BLaER1 (cell line): ENCODE results near the gene ERICH6.

Experiments
- H3K27ac ChIP-seq: shearing (Covaris generic); formaldehyde crosslinking; 2 replicates; pipeline ENCODE4 v1.8.1; 2022
- H3K27me3 ChIP-seq: shearing (Covaris generic); formaldehyde crosslinking; 2 replicates; pipeline ENCODE4 v1.8.1; 2022
- H3K36me3 ChIP-seq: shearing (Covaris generic); formaldehyde crosslinking; 2 replicates; pipeline ENCODE4 v1.8.1; 2022
- H3K4me1 ChIP-seq: shearing (Covaris generic); formaldehyde crosslinking; 2 replicates; pipeline ENCODE4 v1.8.1; 2022
- H3K4me2 ChIP-seq: shearing (Covaris generic); formaldehyde crosslinking; 2 replicates; pipeline ENCODE4 v1.8.1; 2022
- H3K4me3 ChIP-seq: shearing (Covaris generic); formaldehyde crosslinking; 2 replicates; pipeline ENCODE4 v1.8.1; 2022
- H3K9ac ChIP-seq: shearing (Covaris generic); formaldehyde crosslinking; 2 replicates; pipeline ENCODE4 v1.8.1; 2022
- H3K9me3 ChIP-seq: shearing (Covaris generic); formaldehyde crosslinking; 2 replicates; pipeline ENCODE4 v1.8.1; 2022
- H4K20me1 ChIP-seq: shearing (Covaris generic); formaldehyde crosslinking; 2 replicates; pipeline ENCODE4 v1.8.1; 2022
- Cebpa-rat ChIP-seq: shearing (Covaris generic); IDR thresholded peaks from 2 replicates; pipeline ENCODE4 v1.8.1; 2022

The ERICH6 gene

DNA sequence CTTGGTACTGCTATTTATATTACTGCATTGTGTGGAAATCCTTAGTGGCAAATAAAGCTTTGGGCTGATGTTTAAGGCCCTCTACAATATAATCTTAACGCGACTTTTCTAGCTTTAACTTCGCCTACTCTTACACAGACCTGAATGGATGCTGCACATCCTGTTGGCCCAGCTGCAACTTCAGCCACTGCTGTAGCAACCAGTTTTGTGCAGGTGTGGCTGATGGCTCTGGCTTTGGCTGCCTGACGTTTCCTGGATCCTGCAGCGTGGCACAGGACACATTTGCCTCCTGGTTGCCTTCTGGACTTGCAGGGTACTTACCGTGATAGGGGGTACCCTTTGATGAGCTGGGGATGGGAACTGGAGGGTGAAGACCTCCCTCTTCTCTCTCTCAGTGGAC lies 20.2 kb upstream of the ERICH6 start:
- Histone ChIP-seq H3K27me3 (no peaks in the 10 kb centered on the region), H3K4me2 (peak overlapping the region; percentile 23; the same call in 1 of the 2 replicates), H3K36me3 (no peaks in the 10 kb centered on the region), H3K4me1 (peaks cover 15% of the 10 kb centered on the region), H3K9me3 (no peaks in the 10 kb centered on the region), H4K20me1 (no peaks in the 10 kb centered on the region), H3K27ac (no peak overlapping the region), H3K4me3 (no peak overlapping the region), H3K9ac (no peak overlapping the region)
- no peak for TF ChIP-seq Cebpa-rat

DNA sequence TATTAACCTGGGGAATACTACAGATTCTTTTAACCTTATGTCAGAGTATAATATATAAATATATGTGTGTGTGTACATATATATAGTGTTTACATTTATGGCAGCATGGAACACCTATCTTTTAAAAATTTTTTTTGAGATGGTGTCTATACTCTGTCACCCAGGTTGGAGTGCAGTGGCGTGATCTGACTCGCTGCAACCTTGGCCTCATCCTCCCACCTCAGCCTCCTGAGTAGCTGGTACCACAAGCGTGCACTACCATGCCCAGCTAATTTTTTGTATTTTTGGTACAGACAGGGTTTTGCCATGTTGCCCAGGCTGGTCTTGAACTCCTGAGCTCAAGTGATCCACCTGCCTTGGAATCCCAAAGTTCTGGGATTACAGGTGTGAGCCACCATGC lies 18.5 kb upstream of the ERICH6 start:
- Histone ChIP-seq H3K4me1 (peaks cover 15% of the 10 kb centered on the region), H3K4me2 (no peak overlapping the region)

DNA sequence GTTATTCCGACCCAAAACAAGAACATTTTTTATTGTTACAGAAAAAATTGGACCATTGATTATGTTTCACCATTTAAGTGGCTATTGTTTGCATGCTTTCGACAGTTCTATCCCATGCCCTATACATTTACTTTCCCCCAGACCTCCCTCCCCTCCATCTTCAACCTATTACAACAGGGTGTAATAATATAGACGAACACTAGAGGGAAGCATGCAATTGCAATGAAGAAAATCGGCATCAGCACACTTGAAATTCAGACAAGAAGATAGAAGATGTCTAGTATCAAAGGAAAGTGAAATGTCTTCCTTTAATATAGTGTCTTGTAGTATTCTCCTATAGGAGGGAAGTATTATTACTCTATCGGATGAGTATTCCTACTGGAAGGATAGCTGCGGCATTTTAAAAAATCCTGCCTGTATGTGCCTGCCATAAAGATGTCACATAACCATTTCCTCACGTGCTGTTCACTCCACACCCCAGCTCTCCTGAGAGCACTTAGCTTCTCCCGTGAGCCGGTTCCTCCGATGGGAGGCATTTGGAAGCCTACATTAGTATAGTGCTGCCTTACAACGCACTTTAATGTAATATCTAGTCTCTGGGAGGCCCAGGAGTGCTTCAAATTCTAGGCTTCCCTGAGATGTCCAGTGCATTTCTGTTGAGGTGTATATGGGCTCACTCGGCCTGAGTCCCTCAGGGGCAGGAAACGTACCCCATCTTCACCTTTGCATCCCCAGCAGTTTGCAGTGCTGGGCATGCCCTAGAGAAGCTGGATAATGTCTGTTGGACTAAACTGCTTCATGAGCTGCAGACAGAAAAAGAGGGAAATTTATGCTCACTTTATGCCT lies 17.8 kb upstream of the ERICH6 start:
- no peak overlapping the region for H3K4me3 ChIP-seq
- no peak overlapping the region for H3K9ac ChIP-seq
- H3K4me1 ChIP-seq, result peaks cover 15% of the 10 kb centered on the region
- H3K9me3 ChIP-seq, result no peaks in the 10 kb centered on the region
- H3K4me2 ChIP-seq, result no peak overlapping the region; the same call in 1 of the 2 replicates
- no peak for TF ChIP-seq Cebpa-rat
- H3K36me3 ChIP-seq, result no peaks in the 10 kb centered on the region
- H3K27me3 ChIP-seq, result no peaks in the 10 kb centered on the region
- H3K27ac ChIP-seq, result no peak overlapping the region
- H4K20me1 ChIP-seq, result no peaks in the 10 kb centered on the region

More for the DNA sequence above, 18.5 kb upstream of the ERICH6 start:
- Histone ChIP-seq H3K27me3 (no peaks in the 10 kb centered on the region), H3K27ac (no peak overlapping the region), H3K4me3 (no peak overlapping the region), H3K36me3 (no peaks in the 10 kb centered on the region), H3K9ac (no peak overlapping the region), H3K9me3 (no peaks in the 10 kb centered on the region), H4K20me1 (no peaks in the 10 kb centered on the region)
- no peak for TF ChIP-seq Cebpa-rat

DNA sequence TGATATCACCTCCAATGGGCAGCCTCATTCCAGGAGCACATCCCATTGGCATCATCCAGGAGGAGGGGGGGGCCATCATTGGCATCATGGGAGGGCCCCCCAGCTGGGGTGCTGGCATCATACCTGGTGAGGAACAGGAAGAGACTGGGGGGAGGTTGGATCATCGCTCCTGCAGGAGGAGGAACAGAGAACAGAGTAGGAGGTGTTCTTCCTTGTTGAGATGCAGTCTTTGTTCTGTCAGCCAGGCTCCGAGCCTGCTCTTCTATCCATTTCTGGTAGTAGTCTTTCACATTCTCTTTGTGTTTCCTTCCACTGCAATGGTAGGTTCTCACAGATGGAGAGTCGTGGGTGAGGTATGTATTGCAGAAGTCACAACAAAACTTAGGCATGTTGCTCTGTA lies 16.7 kb upstream of the ERICH6 start:
- H3K9me3 ChIP-seq, result no peaks in the 10 kb centered on the region
- H3K4me3 ChIP-seq, result no peak overlapping the region
- H3K27ac ChIP-seq, result no peak overlapping the region
- no peak for TF ChIP-seq Cebpa-rat
- H3K36me3 ChIP-seq, result no peaks in the 10 kb centered on the region
- H3K4me2 ChIP-seq, result no peak overlapping the region
- no peak overlapping the region for H3K9ac ChIP-seq
- peaks cover 15% of the 10 kb centered on the region for H3K4me1 ChIP-seq
- H3K27me3 ChIP-seq, result no peaks in the 10 kb centered on the region
- H4K20me1 ChIP-seq, result no peaks in the 10 kb centered on the region

DNA sequence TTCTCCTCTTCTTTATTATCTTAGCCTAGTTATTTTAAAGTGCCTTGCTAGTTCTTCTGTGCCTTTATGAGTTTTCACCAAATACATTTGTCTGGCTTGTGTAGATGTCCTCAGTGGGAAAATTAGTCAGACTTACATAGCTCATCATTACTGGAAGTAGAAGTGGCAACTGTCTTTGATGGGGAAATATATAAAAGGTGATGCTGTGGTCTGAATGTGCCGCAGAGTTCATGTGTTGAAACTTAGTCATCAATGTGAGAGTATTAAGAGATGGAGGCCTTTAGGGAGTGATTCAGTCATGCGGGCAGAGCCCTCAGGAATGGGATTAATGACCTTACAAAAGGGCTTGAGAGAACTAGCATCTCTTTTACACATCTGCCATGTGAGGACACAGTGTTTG lies 6.4 kb upstream of the ERICH6 start:
- H4K20me1 ChIP-seq, result no peaks in the 10 kb centered on the region
- no peak overlapping the region for H3K4me3 ChIP-seq
- H3K4me2 ChIP-seq, result no peak overlapping the region
- H3K36me3 ChIP-seq, result peaks cover 54% of the 10 kb centered on the region
- H3K4me1 ChIP-seq, result peaks cover 9% of the 10 kb centered on the region
- H3K9me3 ChIP-seq, result peaks cover 28% of the 10 kb centered on the region
- no peak overlapping the region for H3K9ac ChIP-seq
- TF ChIP-seq Cebpa-rat, result no peak
- H3K27ac ChIP-seq, result no peak overlapping the region
- no peaks in the 10 kb centered on the region for H3K27me3 ChIP-seq

DNA sequence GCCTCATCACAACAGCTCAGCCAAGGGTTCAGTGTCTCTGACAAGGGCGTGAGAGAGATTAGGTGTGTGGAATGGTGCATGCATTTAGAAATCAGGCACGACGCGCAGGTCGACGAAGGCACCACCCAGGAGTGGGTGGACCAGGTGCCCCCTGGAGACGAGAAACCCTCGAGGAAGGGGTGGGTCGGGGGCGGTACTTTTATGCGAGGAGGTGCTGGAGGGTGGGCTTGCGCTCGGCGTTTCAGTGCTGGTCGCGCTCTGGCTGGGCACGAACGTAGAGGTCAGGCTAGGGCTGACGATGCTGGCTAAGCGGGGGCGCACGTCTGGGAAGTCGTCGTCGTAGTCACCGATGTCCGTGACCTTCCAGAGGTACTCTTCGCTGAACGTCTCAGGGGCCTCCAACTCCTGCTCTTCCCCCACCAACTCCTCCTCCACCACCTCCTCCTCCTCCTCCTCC lies 393 bp downstream of the ERICH6 start:
- TF ChIP-seq Cebpa-rat, result no peak
- H4K20me1 ChIP-seq, result no peaks in the 10 kb centered on the region
- peak overlapping the region; percentile 80 for H3K9ac ChIP-seq
- H3K4me2 ChIP-seq, result peak overlapping the region; percentile 89
- H3K9me3 ChIP-seq, result peaks cover 7% of the 10 kb centered on the region; the same call in 1 of the 2 replicates
- H3K36me3 ChIP-seq, result peaks cover 7% of the 10 kb centered on the region
- H3K4me3 ChIP-seq, result peak overlapping the region; percentile 73
- H3K27me3 ChIP-seq, result no peaks in the 10 kb centered on the region
- peaks cover 23% of the 10 kb centered on the region for H3K4me1 ChIP-seq
- peak overlapping the region; percentile 74; the same call in 1 of the 2 replicates for H3K27ac ChIP-seq

DNA sequence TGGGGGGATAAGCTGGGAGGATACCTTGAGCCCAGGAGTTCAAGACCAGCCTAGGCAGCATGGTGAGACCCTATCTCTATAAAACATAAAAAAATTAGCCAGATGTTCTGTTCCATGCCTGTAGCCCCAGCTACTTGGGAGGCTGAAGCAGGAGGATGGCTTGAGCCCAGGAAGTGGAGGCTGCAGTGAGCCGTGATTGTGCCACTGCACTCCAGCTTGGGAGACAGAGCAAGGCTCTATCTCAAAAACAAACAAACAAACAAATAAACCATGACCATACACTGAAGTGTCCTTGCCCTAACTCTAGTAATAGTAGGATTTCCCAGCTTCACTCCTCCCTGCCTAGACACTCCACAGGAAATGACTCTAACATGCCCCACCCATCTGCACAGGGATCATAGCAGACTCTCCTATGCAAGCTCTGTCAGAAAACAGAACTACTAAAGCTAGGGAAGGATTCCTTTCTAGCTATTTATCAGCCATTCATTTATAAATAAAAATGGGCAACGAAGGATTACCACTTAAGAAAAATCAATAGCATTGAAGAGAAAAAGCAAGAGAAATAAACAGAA lies 4.6 kb downstream of the ERICH6 start:
- no peak for TF ChIP-seq Cebpa-rat
- Histone ChIP-seq H3K4me2 (no peak overlapping the region), H3K4me3 (no peak overlapping the region), H3K27me3 (no peaks in the 10 kb centered on the region), H3K27ac (no peak overlapping the region), H4K20me1 (no peaks in the 10 kb centered on the region), H3K9me3 (peaks cover 7% of the 10 kb centered on the region; the same call in 1 of the 2 replicates), H3K36me3 (no peaks in the 10 kb centered on the region), H3K4me1 (peaks cover 5% of the 10 kb centered on the region; the same call in 1 of the 2 replicates), H3K9ac (no peak overlapping the region)

DNA sequence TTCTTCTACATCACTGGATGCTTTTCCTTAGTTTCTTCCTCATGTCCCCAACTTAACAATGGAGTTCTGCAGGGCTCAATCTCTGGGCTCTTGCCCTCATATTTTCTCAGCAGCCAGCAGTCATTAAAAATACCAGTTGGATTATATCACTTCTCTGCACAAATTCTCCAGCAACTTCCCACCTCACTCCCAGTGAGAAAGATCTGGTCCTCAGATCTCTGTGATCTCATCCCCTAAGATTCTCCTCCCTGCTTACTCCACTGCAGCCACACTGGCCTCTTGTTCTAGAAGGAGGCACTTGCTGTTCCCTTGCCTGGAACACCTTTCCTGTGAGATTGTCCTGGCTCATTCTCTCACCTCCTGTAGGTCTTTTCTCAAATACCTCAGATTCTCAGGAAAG lies 6.1 kb downstream of the ERICH6 start:
- Histone ChIP-seq H3K27me3 (no peaks in the 10 kb centered on the region), H3K4me2 (no peak overlapping the region), H3K9me3 (peaks cover 22% of the 10 kb centered on the region), H3K27ac (no peak overlapping the region), H3K4me3 (no peak overlapping the region), H3K36me3 (no peaks in the 10 kb centered on the region), H3K9ac (no peak overlapping the region), H3K4me1 (no peaks in the 10 kb centered on the region), H4K20me1 (no peaks in the 10 kb centered on the region)
- TF ChIP-seq Cebpa-rat, result no peak

DNA sequence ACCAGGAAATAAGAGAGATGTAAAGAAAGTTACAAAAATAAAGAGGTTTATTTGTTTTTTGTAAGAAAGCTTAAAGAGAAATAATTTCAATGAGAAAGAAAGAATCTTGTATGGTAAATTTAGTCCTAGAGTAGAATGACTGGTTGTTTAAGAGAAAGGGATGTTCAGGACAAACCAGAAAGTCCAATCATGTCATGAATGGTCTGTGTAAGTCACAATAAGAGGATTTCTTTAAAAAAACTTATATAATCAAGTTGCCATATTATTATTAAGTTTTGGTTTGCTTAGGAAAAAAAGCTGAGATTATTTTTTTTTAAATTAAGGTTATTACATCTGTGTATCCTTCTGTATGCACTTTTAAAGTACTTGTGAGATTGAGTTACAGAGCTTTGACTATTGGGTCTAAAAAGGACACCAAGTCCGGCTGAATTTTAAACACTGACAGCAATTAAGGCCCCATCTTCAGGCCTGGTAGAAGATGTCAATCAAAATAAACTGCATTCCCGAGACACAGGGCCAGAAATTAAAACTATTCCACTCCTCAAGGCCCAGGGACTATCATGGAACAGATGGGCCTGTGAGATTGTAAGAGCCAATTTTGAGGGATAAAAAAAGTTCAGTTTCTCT lies 12.2 kb downstream of the ERICH6 start:
- no peaks in the 10 kb centered on the region for H4K20me1 ChIP-seq
- H3K9me3 ChIP-seq, result peaks cover 51% of the 10 kb centered on the region
- no peak overlapping the region for H3K4me2 ChIP-seq
- H3K4me1 ChIP-seq, result no peaks in the 10 kb centered on the region
- H3K27ac ChIP-seq, result no peak overlapping the region
- H3K27me3 ChIP-seq, result no peaks in the 10 kb centered on the region
- no peaks in the 10 kb centered on the region for H3K36me3 ChIP-seq
- no peak overlapping the region for H3K4me3 ChIP-seq
- no peak for TF ChIP-seq Cebpa-rat
- H3K9ac ChIP-seq, result no peak overlapping the region

DNA sequence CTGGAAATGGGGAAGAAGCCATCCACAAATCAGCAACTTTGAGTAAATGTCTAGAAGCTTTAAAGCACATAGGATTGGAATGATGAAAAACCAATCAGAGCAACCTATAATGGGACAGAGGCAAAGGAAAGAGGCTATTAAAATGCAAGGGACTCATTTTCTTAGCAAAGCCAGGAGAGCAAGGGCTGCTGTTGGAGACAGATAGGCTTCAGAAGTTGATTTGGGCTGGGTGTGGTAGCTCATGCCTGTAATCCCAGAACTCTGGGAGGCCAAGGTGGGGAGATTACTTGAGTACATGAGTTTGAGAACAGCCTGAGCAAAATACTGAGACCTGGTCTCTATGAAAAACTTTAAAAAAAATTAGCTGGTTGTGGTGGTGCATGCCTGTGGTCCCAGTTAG lies 16.1 kb downstream of the ERICH6 start:
- Histone ChIP-seq H3K27ac (no peak overlapping the region), H3K9me3 (peaks cover 29% of the 10 kb centered on the region), H3K4me3 (no peak overlapping the region), H3K4me2 (no peak overlapping the region), H3K27me3 (no peaks in the 10 kb centered on the region), H3K9ac (no peak overlapping the region), H3K36me3 (no peaks in the 10 kb centered on the region), H4K20me1 (no peaks in the 10 kb centered on the region), H3K4me1 (peaks cover 3% of the 10 kb centered on the region)
- no peak for TF ChIP-seq Cebpa-rat
